H1 (cell line): ENCODE data around the gene GLYR1. TPM values are rescaled to one million over a fixed set of nuclear protein-coding genes. Genes with fewer than 3 reads are reported as not detected.

Experiments used
- CTCF ChIA-PET: fragments of 300-600 bp; sonication (Branson Sonifier 250); formaldehyde crosslinking; loops from one replicate; lab custom pipeline; 2021; ENCODE audit not compliant: partially characterized antibody; lab: Charles Lee
- POLR2A ChIA-PET: fragments of 300-600 bp; sonication (Branson Sonifier 250); formaldehyde crosslinking; loops from one replicate; lab custom pipeline; 2021; ENCODE audit warnings: inconsistent platforms; ENCODE audit not compliant: partially characterized antibody; lab: Charles Lee
- DNase-seq, 2 experiments: peaks; one replicate each; pipeline versions ENCODE4 v3.0.0 to v3.0.0-alpha.2; 2010 to 2022; ENCODE audit warnings: low spot score in 2 of 2, low read depth in 1 of 2, mixed read lengths in 1 of 2
- FAIRE-seq: peaks from 2 replicates; lab custom pipeline; 2011; peaks lifted over from hg19 to GRCh38; lab: Jason Lieb, UNC
- H2AFZ ChIP-seq: 2 replicates; pipeline ENCODE4 v1.8.1; 2012; ENCODE audit warnings: low read length, inconsistent platforms
- H2AK5ac ChIP-seq: 2 replicates; pipeline ENCODE4 v1.6.1; 2013; ENCODE audit warnings: low read depth, low read length
- H2BK120ac ChIP-seq: replicated peaks from 2 replicates; pipeline ENCODE3; 2013; ENCODE audit warnings: low read depth, low read length, inconsistent platforms
- H2BK12ac ChIP-seq: 2 replicates; pipeline ENCODE4 v1.6.1; 2013; ENCODE audit warnings: low read depth, low read length
- H2BK15ac ChIP-seq: 2 replicates; pipeline ENCODE4 v1.6.1; 2013; ENCODE audit warnings: low read length
- H2BK20ac ChIP-seq: 2 replicates; pipeline ENCODE4 v1.6.1; 2013; ENCODE audit warnings: low read length
- H2BK5ac ChIP-seq: 2 replicates; pipeline ENCODE4 v1.6.1; 2013; ENCODE audit warnings: low read depth, low read length
- H3K14ac ChIP-seq: 2 replicates; pipeline ENCODE4 v1.6.1; 2013; ENCODE audit warnings: inconsistent platforms; ENCODE audit not compliant: insufficient read length
- H3K18ac ChIP-seq: 2 replicates; pipeline ENCODE4 v1.6.1; 2013; ENCODE audit warnings: low read length; ENCODE audit errors: extremely low read depth
- H3K23ac ChIP-seq: 2 replicates; pipeline ENCODE4 v1.6.1; 2013; ENCODE audit warnings: inconsistent platforms; ENCODE audit not compliant: insufficient read length
- H3K23me2 ChIP-seq: 2 replicates; pipeline ENCODE4 v1.6.1; 2013; ENCODE audit warnings: low read depth, low read length
- H3K27ac ChIP-seq: 2 replicates; pipeline ENCODE4 v1.6.1; 2011; ENCODE audit warnings: low read depth, low read length, inconsistent platforms
- H3K27me3 ChIP-seq, 4 experiments: replicated peaks in 1 of 4; 1 replicate in 1 of 4; 2 replicates in 3 of 4; pipeline versions ENCODE4 v1.6.1 to v1.8.1; 2011 to 2013; ENCODE audit warnings: low read length in 3 of 4, mild to moderate bottlenecking in 3 of 4, inconsistent platforms in 2 of 4, mixed read lengths in 2 of 4, moderate library complexity in 1 of 4; ENCODE audit not compliant: control insufficient read depth in 3 of 4, insufficient read depth in 3 of 4; ENCODE audit errors: extremely low read depth in 1 of 4
- H3K36me3 ChIP-seq, 4 experiments: 2 replicates each; pipeline versions ENCODE4 v1.6.1 to v1.8.1; 2011 to 2013; ENCODE audit warnings: mild to moderate bottlenecking in 4 of 4, low read length in 3 of 4, moderate library complexity in 2 of 4, control low read depth in 1 of 4, inconsistent platforms in 1 of 4; ENCODE audit not compliant: insufficient read depth in 4 of 4, control insufficient read depth in 2 of 4
- H3K4ac ChIP-seq: replicated peaks from 2 replicates; pipeline ENCODE3; 2013; ENCODE audit warnings: low read length, low read depth, mixed read lengths, inconsistent platforms; ENCODE audit not compliant: insufficient read length
- H3K4me1 ChIP-seq, 4 experiments: replicated peaks in 1 of 4; 1 replicate in 1 of 4; 2 replicates in 3 of 4; pipeline versions ENCODE4 v1.6.1 to v1.8.1; 2011 to 2013; ENCODE audit warnings: low read length in 3 of 4, inconsistent platforms in 2 of 4, mixed read lengths in 1 of 4; ENCODE audit not compliant: insufficient read depth in 4 of 4, control insufficient read depth in 3 of 4
- H3K4me2 ChIP-seq, 2 experiments: 2 replicates each; pipeline versions ENCODE4 v1.6.1 to v1.8.1; 2011 to 2013; ENCODE audit warnings: low read depth in 2 of 2, low read length in 2 of 2, control low read depth in 1 of 2, inconsistent platforms in 1 of 2, mild to moderate bottlenecking in 1 of 2; ENCODE audit not compliant: insufficient read depth in 1 of 2
- H3K4me3 ChIP-seq, 4 experiments: fragments of 200-600, 300-600 bp in 1 of 4; sonication (generic), shearing (Covaris generic), sonication (Bioruptor Twin) in 1 of 4; 2 replicates each; pipeline versions ENCODE4 v1.5.1 to v1.8.1; 2011 to 2016; ENCODE audit warnings: low read length in 4 of 4, low read depth in 3 of 4, control low read depth in 2 of 4, inconsistent platforms in 2 of 4, mild to moderate bottlenecking in 2 of 4, mixed read lengths in 1 of 4, moderate library complexity in 1 of 4; ENCODE audit not compliant: insufficient read depth in 2 of 4; ENCODE audit errors: extremely low read depth in 1 of 4
- H3K56ac ChIP-seq: replicated peaks from 2 replicates; pipeline ENCODE3; 2013; ENCODE audit warnings: low read depth, mild to moderate bottlenecking, mixed read lengths, low read length, inconsistent platforms; ENCODE audit not compliant: insufficient read length
- H3K79me1 ChIP-seq: 2 replicates; pipeline ENCODE4 v1.6.1; 2013; ENCODE audit warnings: low read depth, low read length, control low read depth
- H3K79me2 ChIP-seq, 2 experiments: 2 replicates each; pipeline versions ENCODE4 v1.6.1 to v1.8.1; 2012 to 2013; ENCODE audit warnings: low read length in 2 of 2, mild to moderate bottlenecking in 2 of 2, inconsistent platforms in 1 of 2; ENCODE audit not compliant: insufficient read depth in 2 of 2, control insufficient read depth in 1 of 2
- H3K9ac ChIP-seq, 4 experiments: replicated peaks in 1 of 4; 1 replicate in 1 of 4; 2 replicates in 3 of 4; pipeline versions ENCODE4 v1.6.1 to v1.8.1; 2011 to 2013; ENCODE audit warnings: low read depth in 3 of 4, low read length in 3 of 4, control low read depth in 2 of 4, mild to moderate bottlenecking in 2 of 4, moderate library complexity in 2 of 4, inconsistent platforms in 1 of 4; ENCODE audit errors: extremely low read depth in 1 of 4
- H3K9me3 ChIP-seq, 2 experiments: 2 replicates each; pipeline versions ENCODE4 v1.6.1 to v1.8.1; 2012 to 2013; ENCODE audit warnings: mild to moderate bottlenecking in 2 of 2, moderate library complexity in 2 of 2, control low read depth in 1 of 2, inconsistent platforms in 1 of 2, low read depth in 1 of 2, low read length in 1 of 2, mixed read lengths in 1 of 2; ENCODE audit not compliant: insufficient read depth in 2 of 2
- H4K20me1 ChIP-seq, 2 experiments: replicated peaks in 1 of 2; 2 replicates each; pipeline versions ENCODE3 to v1.8.1; 2011 to 2013; ENCODE audit warnings: inconsistent platforms in 2 of 2, low read length in 2 of 2, mild to moderate bottlenecking in 1 of 2; ENCODE audit not compliant: insufficient read depth in 2 of 2, control insufficient read depth in 1 of 2
- H4K5ac ChIP-seq: 2 replicates; pipeline ENCODE4 v1.6.1; 2013; ENCODE audit warnings: low read length, low read depth, mixed read lengths, inconsistent platforms; ENCODE audit not compliant: insufficient read length
- H4K8ac ChIP-seq: 2 replicates; pipeline ENCODE4 v1.8.0; 2013; ENCODE audit warnings: mild to moderate bottlenecking, moderate library complexity, low read length, inconsistent platforms; ENCODE audit not compliant: insufficient read depth; ENCODE audit errors: extremely low read depth
- H4K91ac ChIP-seq: replicated peaks from 2 replicates; pipeline ENCODE3; 2013; ENCODE audit warnings: low read length, mixed read lengths, inconsistent platforms; ENCODE audit not compliant: insufficient read length
- KDM1A ChIP-seq: fragments of 200-600, 300-600 bp; sonication (generic); IDR thresholded peaks from 2 replicates; pipeline ENCODE4 v1.7.1; 2016; ENCODE audit warnings: mild to moderate bottlenecking, low read length, borderline replicate concordance
- RBBP5 ChIP-seq: IDR thresholded peaks from 2 replicates; pipeline ENCODE4 v1.7.1; 2012; ENCODE audit warnings: low read depth, mild to moderate bottlenecking, inconsistent platforms, low read length, moderate library complexity, borderline replicate concordance
- WGBS, 2 experiments: shearing (Covaris generic) in 1 of 2; methylation state at CpG; one replicate each; pipeline versions ENCODE4 v1.1.6 to v1.1.7; 2013 to 2015; ENCODE audit warnings: low lambda C conversion rate in 2 of 2, mixed read lengths in 2 of 2, inconsistent platforms in 1 of 2, low coverage in 1 of 2, missing lambda C conversion rate in 1 of 2; ENCODE audit not compliant: insufficient replicate concordance in 2 of 2, insufficient coverage in 1 of 2, insufficient read length in 1 of 2; ENCODE audit errors: extremely low coverage in 1 of 2, missing lambda C conversion rate in 1 of 2; 5-methylcytosine and 5-hydroxymethylcytosine counted together
- polyA plus RNA-seq, 7 experiments: library from polyadenylated mRNA; depleted of rRNA in 3 of 7; stranded (reverse) in 5 of 7; unstranded in 2 of 7; fragments of >200 nt in 5 of 7; fragments of 200-250 nt in 2 of 7; gene quantifications; 1 replicate in 5 of 7; 2 replicates in 1 of 7; 4 replicates in 1 of 7; pipeline versions ENCODE4 v1.2.1 to v1.2.3, GENCODE V29; 2011 to 2013; ENCODE audit warnings: missing spikeins in 2 of 7, mixed read lengths in 2 of 7
- total RNA-seq: library from RNA; stranded (reverse); fragmentation: NEBNext Ultra II Directional; extraction: Animal tissue kit (Norgen Biotek cat#: 25700); gene quantifications from 2 replicates; pipeline ENCODE4 v1.2.1, GENCODE V29; 2021

GLYR1 gene
- total and polyA plus RNA-seq, 2 of the 8 experiments (the other 6 are each of a cell fraction or from before 2014, with no cell fraction given) = 50.2 to 115 TPM

DNA sequence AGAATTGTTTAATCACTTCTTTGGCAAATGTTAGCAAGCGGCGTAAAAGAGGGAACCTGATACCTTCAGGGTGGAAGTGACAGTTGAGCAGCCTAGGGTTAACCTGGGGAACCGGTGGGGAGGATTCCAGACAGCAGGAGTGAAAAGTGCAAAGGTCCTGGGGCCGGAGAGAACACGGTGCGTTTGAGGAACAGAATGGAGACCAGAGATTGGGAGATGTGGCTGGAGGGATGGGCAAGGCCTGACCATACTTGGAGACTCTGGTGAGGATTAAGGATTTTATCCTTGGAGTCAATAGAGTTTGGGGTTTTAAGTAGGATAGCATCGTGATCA lies 77.8 kb downstream of the GLYR1 start:
- H4K5ac ChIP-seq = no peak overlapping the region
- peaks cover 0 to 3% (median 1%) of the 10 kb centered on the region in 4 experiments; a peak in 2 of 7 replicates for H3K4me1 ChIP-seq
- peak overlapping the region; percentile 37 to 75 (median 64); a peak in 5 of 8 replicates for H3K4me3 ChIP-seq
- no peak overlapping the region for H2BK5ac ChIP-seq
- H3K23me2 ChIP-seq = peaks cover 13% of the 10 kb centered on the region
- FAIRE-seq (no peak), DNase-seq (no peak)
- no peak overlapping the region for H2BK15ac ChIP-seq
- H3K4me2 ChIP-seq = peak overlapping the region; percentile 62 to 68
- H2BK12ac ChIP-seq = no peak overlapping the region
- H3K79me2 ChIP-seq = peaks cover 0 to 12% of the 10 kb centered on the region in 2 experiments; a peak in 2 of 4 replicates
- WGBS, 2 experiments = 90% methylated on average over 7 of the region's 7 CpGs; no CpG with 5 or more reads in 1 of the 2 experiments
- ChIA-PET CTCF (no interaction called here), POLR2A (interaction anchor here (1.0 to 1.6 kb wide), 2 partner anchors 33 to 60 kb away, joined by 4 to 8 read pairs; partner anchors contain the start of gene ROGDI)
- H3K9ac ChIP-seq = no peak overlapping the region
- no peaks in the 10 kb centered on the region for H4K20me1 ChIP-seq
- no peak overlapping the region for H3K18ac ChIP-seq
- H3K23ac ChIP-seq = no peak overlapping the region
- H2BK120ac ChIP-seq = no peak overlapping the region
- H2AFZ ChIP-seq = peak overlapping the region; percentile 1; the same call in 1 of the 2 replicates
- no peaks in the 10 kb centered on the region for H3K79me1 ChIP-seq
- H3K27me3 ChIP-seq = no peaks in the 10 kb centered on the region
- no peaks in the 10 kb centered on the region for H3K9me3 ChIP-seq
- H2BK20ac ChIP-seq = no peak overlapping the region
- H3K27ac ChIP-seq = no peak overlapping the region
- H4K8ac ChIP-seq = no peak overlapping the region
- H4K91ac ChIP-seq = no peak overlapping the region
- H2AK5ac ChIP-seq = no peak overlapping the region
- peak overlapping the region; percentile 6 for H3K4ac ChIP-seq
- no peak overlapping the region for H3K56ac ChIP-seq
- no peak overlapping the region for H3K14ac ChIP-seq
- H3K36me3 ChIP-seq = no peaks in the 10 kb centered on the region; a peak in 1 of 8 replicates
- TF ChIP-seq KDM1A = no peak; the same call in 1 of the 2 replicates
- TF ChIP-seq RBBP5 = no peak
